ENCODE data around the gene TTC6. TPM values are rescaled to one million over a fixed set of nuclear protein-coding genes. Genes with fewer than 3 reads are reported as not detected.

Gene TTC6
- total and polyA plus RNA-seq, 8 donors, result 0.92 to 184 (median 20.9) TPM

- Histone ChIP-seq H3K9me3 (no peaks in the 10 kb centered on the region), H3K27ac (no peak overlapping the region), H3K27me3 (no peaks in the 10 kb centered on the region), H3K36me3 (no peaks in the 10 kb centered on the region), H3K4me3 (no peak overlapping the region), H3K4me1 (no peaks in the 10 kb centered on the region)
- intact Hi-C loops (cut with DNase I; ENCODE audit: low total_unique reads), result no loop called here
- WGBS, 5 donors, result 76 to 91% (median 85%) methylated on average over 2 of the region's 2 CpGs
- TF ChIP-seq EP300 (IDR thresholded peaks at IDR 0.05) (no peak), POLR2A (IDR thresholded peaks at IDR 0.05) (no peak), POLR2AphosphoS5 (IDR thresholded peaks at IDR 0.05) (no peak), CTCF (IDR thresholded peaks at IDR 0.05) (no peak)
- DNase-seq, result no peak
These were observed 32.2 kb upstream of the TTC6 start for GRCh38 chr14:37563189-37563588.

DNA sequence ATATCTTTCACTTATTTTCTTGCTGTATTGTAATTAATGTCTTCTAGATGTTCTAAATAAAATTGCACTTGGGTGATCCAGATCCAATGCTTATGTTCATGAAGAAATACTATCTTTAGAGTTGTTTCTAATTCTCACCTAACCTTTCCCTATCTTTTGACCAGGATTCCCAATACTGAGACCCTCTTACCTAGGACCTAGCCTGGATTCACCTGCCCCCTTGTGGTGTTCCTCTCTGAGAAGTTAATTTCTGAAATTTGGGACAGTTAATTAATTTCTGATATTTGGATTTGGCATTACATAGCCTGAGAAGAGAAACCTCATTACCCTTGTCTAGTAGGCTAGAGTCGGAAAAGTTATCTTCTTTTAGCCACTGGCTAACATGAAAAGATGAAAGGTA is 29.9 kb upstream of the TTC6 start:
- Histone ChIP-seq H3K27ac (peak overlapping the region in 3 of 5 donors; percentile 11 to 74 (median 67)), H3K4me3 (no peak overlapping the region), H3K4me1 (peaks cover 0 to 5% (median 0%) of the 10 kb centered on the region in 4 donors), H3K36me3 (no peaks in the 10 kb centered on the region), H3K27me3 (no peaks in the 10 kb centered on the region), H3K9me3 (no peaks in the 10 kb centered on the region)
- 38 to 59% (median 40%) methylated on average over 1 of the region's 1 CpG for WGBS, 5 donors
- intact Hi-C loops (cut with DNase I; ENCODE audit: low total_unique reads), result no loop called here
- no peak for TF ChIP-seq POLR2AphosphoS5 (IDR thresholded peaks at IDR 0.05)
- no peak for TF ChIP-seq EP300 (IDR thresholded peaks at IDR 0.05)
- TF ChIP-seq POLR2A (IDR thresholded peaks at IDR 0.05), result no peak
- no peak for TF ChIP-seq CTCF (IDR thresholded peaks at IDR 0.05)
- DNase-seq, result no peak

- Histone ChIP-seq H3K9me3 (no peaks in the 10 kb centered on the region), H3K4me1 (peaks cover 0 to 5% (median 0%) of the 10 kb centered on the region in 4 donors), H3K27me3 (no peaks in the 10 kb centered on the region), H3K36me3 (no peaks in the 10 kb centered on the region), H3K27ac (peak overlapping the region; percentile 45 to 74 (median 69)), H3K4me3 (peak overlapping the region in 2 of 4 donors; percentile 13 to 20)
- TF ChIP-seq CTCF (IDR thresholded peaks at IDR 0.05) (no peak), POLR2AphosphoS5 (IDR thresholded peaks at IDR 0.05) (peak in 1 of 3 donors; percentile 70)
- intact Hi-C loops (cut with DNase I; ENCODE audit: low total_unique reads), result no loop called here
- DNase-seq, result peak in 1 of 2 donors; percentile 57
- WGBS, 5 donors, result 16 to 27% (median 25%) methylated on average over 3 of the region's 3 CpGs
These were observed 28.5 kb upstream of the TTC6 start for GRCh38 chr14:37566811-37567371.

DNA sequence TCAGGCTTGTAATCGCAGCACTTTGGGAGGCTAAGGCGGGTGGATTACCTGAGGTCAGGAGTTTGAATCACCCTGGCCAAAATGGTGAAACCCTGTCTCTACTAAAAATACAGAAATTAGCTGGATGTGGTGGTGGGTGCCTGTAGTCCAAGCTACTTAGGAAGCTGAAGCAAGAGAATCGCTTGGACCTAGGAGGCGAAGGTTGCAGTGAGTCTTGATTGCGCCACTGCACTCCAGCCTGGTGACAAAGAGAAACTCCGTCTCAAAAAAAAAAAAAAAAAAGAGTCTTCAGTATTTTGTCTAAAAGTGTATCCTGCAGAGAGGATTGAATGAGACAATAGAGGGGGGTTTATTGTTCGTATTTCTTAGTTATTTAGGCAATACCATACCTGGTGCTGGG is 25.7 kb upstream of the TTC6 start:
- intact Hi-C loops (cut with DNase I; ENCODE audit: low total_unique reads), result no loop called here
- no peaks in the 10 kb centered on the region for H3K9me3 ChIP-seq
- DNase-seq, result no peak
- no peaks in the 10 kb centered on the region for H3K36me3 ChIP-seq
- WGBS, 5 donors, result 78 to 96% (median 93%) methylated on average over 7 of the region's 7 CpGs
- H3K4me1 ChIP-seq, result peaks cover 0 to 5% (median 0%) of the 10 kb centered on the region in 4 donors
- no peak overlapping the region for H3K4me3 ChIP-seq
- no peaks in the 10 kb centered on the region for H3K27me3 ChIP-seq
- TF ChIP-seq POLR2AphosphoS5 (IDR thresholded peaks at IDR 0.05), result no peak
- no peak for TF ChIP-seq EP300 (IDR thresholded peaks at IDR 0.05)
- TF ChIP-seq CTCF (IDR thresholded peaks at IDR 0.05), result no peak
- TF ChIP-seq POLR2A (IDR thresholded peaks at IDR 0.05), result no peak
- no peak overlapping the region for H3K27ac ChIP-seq
